ENCODE measurements around the gene AUTS2.
A peak's percentile ranks its signal among the peaks of the same experiment; 100 is the strongest.

The AUTS2 gene

DNA sequence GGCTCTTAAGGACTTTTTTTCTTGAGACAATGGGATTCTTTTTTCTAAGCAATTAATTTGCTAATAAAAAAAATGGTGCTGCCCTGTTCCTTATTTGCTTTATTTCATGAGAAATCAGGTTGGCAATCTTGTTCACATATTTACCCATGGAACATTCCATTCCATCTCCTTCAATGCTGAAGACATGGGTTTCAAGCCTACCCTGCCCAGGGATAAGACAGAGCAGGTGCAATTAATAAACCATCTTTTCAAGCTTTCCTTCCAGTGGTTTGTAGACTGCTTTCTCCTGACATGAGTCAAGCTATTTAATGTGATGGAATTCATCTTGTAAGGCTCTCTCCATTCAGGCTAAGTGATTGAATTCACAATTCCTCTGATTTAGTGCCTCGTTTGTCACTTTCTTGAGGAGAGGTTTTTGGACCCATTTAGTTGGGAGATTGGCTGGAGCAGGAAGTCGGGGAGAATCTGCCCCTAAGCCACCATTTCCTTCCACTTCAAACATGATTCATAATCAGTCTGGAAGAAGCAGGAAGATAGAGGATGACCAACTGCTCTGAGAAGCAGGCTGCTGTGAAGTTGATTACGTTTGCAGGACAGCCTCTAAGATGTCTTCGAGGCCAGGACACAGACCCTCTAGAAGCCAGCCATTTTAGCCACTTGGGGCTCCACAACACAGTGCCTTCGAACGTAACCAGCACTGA is 981.3 kb downstream of the AUTS2 start:
- Histone ChIP-seq H2AFZ (ENCODE audit: low read depth, low read length) (no peak overlapping the region), H3K27me3 (ENCODE audit: insufficient read depth, low read length) (no peaks in the 10 kb centered on the region), H3K4me1 (ENCODE audit: insufficient read depth, low read length) (peaks cover 50% of the 10 kb centered on the region), H3K36me3 (ENCODE audit: insufficient read depth, low read length) (no peaks in the 10 kb centered on the region), H3K9me3 (ENCODE audit: low read length) (no peaks in the 10 kb centered on the region), H3K4me3 (ENCODE audit: low read length) (no peak overlapping the region)

DNA sequence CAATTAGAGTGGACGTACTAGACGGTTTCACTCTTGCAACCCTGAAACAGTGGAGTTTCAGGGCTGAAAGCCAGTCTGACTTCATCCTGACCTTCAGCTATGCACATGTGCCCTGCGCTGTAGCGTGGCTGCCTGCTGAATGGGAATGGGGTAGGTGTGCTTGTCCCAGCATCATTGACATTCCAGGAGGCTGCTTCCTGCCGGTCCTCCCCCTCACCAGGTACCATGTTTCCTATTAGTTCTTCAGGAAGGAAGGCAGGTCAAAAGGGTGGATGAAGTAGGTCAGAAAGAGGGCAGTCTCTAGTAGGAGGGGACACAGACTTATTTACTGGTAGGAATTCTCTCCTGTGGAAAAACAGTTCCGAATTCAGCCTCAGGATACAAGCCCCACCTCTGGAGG is 981.9 kb downstream of the AUTS2 start:
- Histone ChIP-seq H3K27me3 (ENCODE audit: insufficient read depth, low read length) (no peaks in the 10 kb centered on the region), H2AFZ (ENCODE audit: low read depth, low read length) (no peak overlapping the region), H3K36me3 (ENCODE audit: insufficient read depth, low read length) (no peaks in the 10 kb centered on the region), H3K4me3 (ENCODE audit: low read length) (no peak overlapping the region), H3K9me3 (ENCODE audit: low read length) (no peaks in the 10 kb centered on the region), H3K4me1 (ENCODE audit: insufficient read depth, low read length) (peaks cover 50% of the 10 kb centered on the region)

DNA sequence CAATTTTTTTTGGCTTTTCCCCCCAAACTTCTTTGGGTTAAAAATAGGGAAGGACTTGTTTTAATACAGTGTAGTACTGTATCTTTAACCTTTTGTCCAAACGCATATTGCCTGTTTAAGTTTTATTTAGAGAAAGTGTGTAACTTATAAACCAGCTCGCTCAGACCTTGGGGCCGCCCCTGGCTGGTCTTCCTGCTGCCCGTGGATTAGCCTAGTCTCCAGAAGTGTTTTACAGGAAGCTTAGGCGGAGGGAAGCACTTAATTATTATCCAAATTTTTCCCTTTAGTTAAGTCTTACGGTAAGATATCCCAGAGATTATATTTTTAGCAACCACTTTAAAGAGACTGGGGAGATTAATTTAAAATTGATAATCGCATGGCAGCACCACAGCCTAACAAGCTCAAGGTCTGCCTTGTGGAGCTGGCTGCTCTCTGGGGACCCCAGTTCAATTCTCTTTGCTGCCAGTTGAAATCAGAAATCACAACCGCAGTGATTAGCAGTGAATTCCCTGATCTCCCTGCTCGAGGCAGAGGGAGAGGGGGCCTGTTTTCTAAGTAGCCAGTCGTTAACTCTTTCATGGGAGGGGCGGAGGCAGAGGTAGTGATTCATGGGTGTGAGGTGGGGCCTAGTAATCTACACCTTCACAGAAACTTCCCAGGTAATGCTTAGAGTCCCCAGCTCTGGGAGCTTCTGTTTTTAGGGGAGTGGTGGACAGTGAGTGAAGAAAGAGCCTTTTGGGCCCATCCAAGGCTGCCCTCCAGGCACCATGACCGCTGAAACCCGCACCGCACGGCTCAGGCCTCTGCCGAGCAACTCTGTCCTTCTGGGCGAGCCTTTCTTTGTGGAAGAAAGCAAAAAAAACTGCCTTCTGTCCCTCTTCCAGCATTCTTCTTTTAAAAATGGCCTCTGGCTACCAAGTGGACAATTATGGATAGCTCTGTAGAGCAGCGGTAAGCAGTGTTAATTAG is 984.9 kb downstream of the AUTS2 start:
- no peaks in the 10 kb centered on the region for H3K36me3 ChIP-seq (ENCODE audit: insufficient read depth, low read length)
- H2AFZ ChIP-seq (ENCODE audit: low read depth, low read length) = no peak overlapping the region
- H3K4me3 ChIP-seq (ENCODE audit: low read length) = no peak overlapping the region
- H3K9me3 ChIP-seq (ENCODE audit: low read length) = no peaks in the 10 kb centered on the region
- H3K4me1 ChIP-seq (ENCODE audit: insufficient read depth, low read length) = peaks cover 56% of the 10 kb centered on the region
- H3K27me3 ChIP-seq (ENCODE audit: insufficient read depth, low read length) = no peaks in the 10 kb centered on the region

DNA sequence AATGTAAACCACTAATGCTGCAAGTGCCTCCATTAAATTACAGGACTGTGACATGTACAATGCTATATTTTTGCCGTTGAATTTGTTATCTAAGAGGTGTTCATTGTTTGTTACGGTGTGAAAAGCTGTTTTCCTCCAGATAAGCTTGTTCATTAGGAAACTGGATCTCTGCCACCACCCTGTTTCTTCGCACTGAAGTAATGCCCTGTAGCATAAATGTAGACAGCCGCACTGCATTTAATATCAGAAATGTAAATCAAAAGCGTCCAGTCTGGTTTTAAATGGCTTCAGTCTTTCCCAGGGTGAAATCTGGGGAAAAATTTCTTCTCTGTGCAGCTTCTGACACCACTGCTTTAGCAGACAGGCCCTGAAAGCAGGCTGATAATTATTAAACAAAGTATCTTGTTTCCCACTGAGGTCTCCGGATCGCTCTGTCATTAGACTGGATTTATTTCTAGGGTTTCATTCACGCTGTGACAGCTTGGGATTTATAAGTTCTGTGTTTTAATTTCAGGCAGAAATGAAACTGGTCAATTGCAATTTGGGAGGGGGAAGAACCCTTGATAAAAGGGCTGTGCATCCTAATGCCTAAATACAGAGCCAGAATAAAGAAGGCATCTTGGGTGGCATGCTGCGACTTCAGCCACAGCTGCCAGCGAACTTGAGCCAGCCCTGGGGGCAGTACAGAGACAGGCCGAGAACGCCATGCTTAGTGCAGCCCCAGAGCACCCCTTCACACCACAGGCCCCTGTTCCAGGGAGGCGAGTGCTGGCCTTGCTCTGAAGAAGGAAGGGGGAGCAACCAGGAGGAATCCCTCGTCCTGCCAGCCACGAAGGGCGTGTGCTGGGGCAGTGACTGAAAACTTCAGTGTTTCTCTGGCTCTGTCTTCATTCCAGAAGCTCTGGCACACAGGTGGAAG is 985.9 kb downstream of the AUTS2 start:
- H3K36me3 ChIP-seq (ENCODE audit: insufficient read depth, low read length) = no peaks in the 10 kb centered on the region
- peaks cover 65% of the 10 kb centered on the region for H3K4me1 ChIP-seq (ENCODE audit: insufficient read depth, low read length)
- H3K4me3 ChIP-seq (ENCODE audit: low read length) = no peak overlapping the region
- H3K27me3 ChIP-seq (ENCODE audit: insufficient read depth, low read length) = no peaks in the 10 kb centered on the region
- H2AFZ ChIP-seq (ENCODE audit: low read depth, low read length) = no peak overlapping the region
- H3K9me3 ChIP-seq (ENCODE audit: low read length) = no peaks in the 10 kb centered on the region

DNA sequence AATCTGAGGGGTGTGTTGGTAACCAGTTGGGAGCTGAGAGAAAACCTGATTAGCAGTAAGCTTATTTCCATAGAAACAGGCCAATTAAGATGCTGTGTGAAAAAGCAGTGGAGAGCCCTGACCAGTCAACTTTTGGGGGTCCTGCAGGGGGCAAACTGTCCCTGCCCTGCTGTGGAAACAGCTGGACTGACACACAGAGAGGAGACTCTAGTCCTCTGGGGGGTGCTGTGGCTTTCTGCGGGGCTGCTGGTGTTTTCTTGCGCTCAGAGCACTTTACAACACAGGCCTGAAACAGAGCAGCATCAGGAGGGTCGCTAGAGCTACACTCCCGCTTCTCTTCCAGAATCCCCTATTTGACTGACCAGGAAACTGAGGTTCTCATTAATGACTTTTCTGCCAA is 986.8 kb downstream of the AUTS2 start:
- Histone ChIP-seq H3K9me3 (ENCODE audit: low read length) (no peaks in the 10 kb centered on the region), H2AFZ (ENCODE audit: low read depth, low read length) (no peak overlapping the region), H3K4me1 (ENCODE audit: insufficient read depth, low read length) (peaks cover 66% of the 10 kb centered on the region), H3K4me3 (ENCODE audit: low read length) (no peak overlapping the region), H3K27me3 (ENCODE audit: insufficient read depth, low read length) (no peaks in the 10 kb centered on the region), H3K36me3 (ENCODE audit: insufficient read depth, low read length) (no peaks in the 10 kb centered on the region)

DNA sequence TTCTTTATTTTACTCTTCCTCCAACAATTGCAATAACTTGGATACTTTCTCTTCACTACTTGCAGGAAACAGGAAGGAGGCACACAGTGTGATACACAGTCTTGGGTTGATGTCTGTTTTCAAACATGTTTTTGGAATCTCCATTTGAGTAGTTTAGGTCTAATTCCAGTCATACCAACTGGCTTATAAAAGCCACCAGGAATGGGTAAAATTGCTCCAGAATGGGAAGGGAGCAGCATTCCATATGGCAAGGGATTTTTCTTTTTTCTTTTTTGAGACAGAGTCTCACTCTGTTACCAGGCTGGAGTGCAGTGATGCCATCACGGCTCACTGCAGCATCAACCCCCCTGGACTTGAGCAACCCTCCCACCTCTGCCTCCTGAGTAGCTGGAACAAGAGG is 988.5 kb downstream of the AUTS2 start:
- no peak overlapping the region for H3K4me3 ChIP-seq (ENCODE audit: low read length)
- H3K4me1 ChIP-seq (ENCODE audit: insufficient read depth, low read length) = peaks cover 70% of the 10 kb centered on the region
- H3K9me3 ChIP-seq (ENCODE audit: low read length) = no peaks in the 10 kb centered on the region
- H2AFZ ChIP-seq (ENCODE audit: low read depth, low read length) = no peak overlapping the region
- no peaks in the 10 kb centered on the region for H3K27me3 ChIP-seq (ENCODE audit: insufficient read depth, low read length)
- H3K36me3 ChIP-seq (ENCODE audit: insufficient read depth, low read length) = no peaks in the 10 kb centered on the region

DNA sequence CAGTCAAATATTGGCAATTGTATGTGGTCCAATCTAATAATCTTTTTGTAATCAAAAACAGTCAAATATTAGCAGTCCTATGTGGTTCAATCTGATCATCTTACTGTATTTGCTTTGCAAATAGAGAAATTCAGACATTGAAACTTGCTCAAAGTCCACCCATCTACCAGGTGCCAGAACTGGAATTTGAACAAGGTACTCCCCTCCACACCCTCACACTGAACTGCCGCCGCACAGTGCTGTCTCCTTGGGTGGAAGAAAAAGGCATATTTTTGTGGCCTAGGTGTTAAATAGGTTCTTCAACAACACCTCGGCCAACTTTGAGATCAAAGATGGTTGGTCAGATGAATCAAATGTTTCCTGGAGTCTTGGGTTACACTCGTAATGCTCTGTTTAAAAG is 989.5 kb downstream of the AUTS2 start:
- Histone ChIP-seq H3K4me1 (ENCODE audit: insufficient read depth, low read length) (peaks cover 63% of the 10 kb centered on the region), H3K36me3 (ENCODE audit: insufficient read depth, low read length) (no peaks in the 10 kb centered on the region), H3K9me3 (ENCODE audit: low read length) (no peaks in the 10 kb centered on the region), H3K27me3 (ENCODE audit: insufficient read depth, low read length) (no peaks in the 10 kb centered on the region), H2AFZ (ENCODE audit: low read depth, low read length) (no peak overlapping the region), H3K4me3 (ENCODE audit: low read length) (no peak overlapping the region)

DNA sequence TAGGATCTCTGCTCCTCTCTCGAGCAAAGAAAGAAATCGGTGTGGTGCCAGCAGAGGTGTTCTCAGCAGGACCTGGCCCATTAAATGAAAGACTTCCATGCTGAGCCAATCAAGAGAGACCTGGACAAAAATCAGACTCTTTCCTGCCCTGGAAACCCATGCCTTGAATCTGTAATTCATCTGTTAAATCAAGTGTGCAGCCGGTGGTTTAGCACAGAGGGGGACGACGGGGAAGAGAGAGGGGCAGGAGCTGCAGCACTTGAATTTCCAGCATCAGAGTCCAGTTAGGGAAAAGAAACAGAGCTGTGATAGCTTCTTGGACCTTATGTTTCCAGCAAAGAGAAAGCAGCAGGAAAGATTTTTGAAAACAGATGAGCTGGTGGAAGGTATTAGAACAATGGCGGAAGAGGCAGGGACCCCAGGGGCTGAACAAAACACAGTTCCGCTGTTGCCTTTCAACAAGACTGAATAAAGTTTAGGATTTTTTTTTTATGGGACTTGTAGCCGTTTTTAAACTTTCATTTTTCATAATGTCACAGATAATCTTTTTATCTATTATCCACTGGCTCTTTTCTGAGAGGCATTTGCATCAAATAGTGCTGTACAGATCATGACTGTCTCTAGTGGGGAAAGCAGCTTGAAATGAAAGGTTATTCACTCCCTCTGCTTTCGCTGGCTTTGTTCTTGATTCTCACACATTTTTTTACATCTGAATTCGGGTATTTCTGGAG is 990.1 kb downstream of the AUTS2 start:
- Histone ChIP-seq H2AFZ (ENCODE audit: low read depth, low read length) (no peak overlapping the region), H3K4me1 (ENCODE audit: insufficient read depth, low read length) (peaks cover 58% of the 10 kb centered on the region), H3K4me3 (ENCODE audit: low read length) (peak overlapping the region; percentile 48), H3K9me3 (ENCODE audit: low read length) (no peaks in the 10 kb centered on the region), H3K27me3 (ENCODE audit: insufficient read depth, low read length) (no peaks in the 10 kb centered on the region), H3K36me3 (ENCODE audit: insufficient read depth, low read length) (no peaks in the 10 kb centered on the region)

DNA sequence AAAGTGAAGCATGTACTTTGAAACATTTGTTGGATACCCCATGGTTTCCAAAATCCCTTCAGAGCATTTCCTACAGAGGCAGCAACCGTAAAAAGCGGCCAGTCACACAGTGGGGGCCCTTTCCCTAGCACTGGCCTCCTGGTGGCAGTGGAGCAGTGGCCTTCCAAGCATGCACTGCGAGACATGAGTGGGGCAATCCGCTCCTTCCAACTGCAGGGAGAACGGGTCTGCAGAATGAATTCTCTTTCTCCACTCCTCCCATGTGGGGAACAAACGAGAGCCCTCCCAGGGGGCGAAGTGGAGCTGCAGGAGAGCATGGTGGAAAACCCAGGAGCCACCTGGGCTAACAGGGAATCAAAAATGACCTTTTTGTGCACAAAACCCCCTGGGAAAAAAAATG is 990.7 kb downstream of the AUTS2 start:
- Histone ChIP-seq H3K27me3 (ENCODE audit: insufficient read depth, low read length) (no peaks in the 10 kb centered on the region), H3K4me1 (ENCODE audit: insufficient read depth, low read length) (peaks cover 58% of the 10 kb centered on the region), H3K36me3 (ENCODE audit: insufficient read depth, low read length) (no peaks in the 10 kb centered on the region), H2AFZ (ENCODE audit: low read depth, low read length) (no peak overlapping the region), H3K4me3 (ENCODE audit: low read length) (peak overlapping the region; percentile 48), H3K9me3 (ENCODE audit: low read length) (no peaks in the 10 kb centered on the region)

DNA sequence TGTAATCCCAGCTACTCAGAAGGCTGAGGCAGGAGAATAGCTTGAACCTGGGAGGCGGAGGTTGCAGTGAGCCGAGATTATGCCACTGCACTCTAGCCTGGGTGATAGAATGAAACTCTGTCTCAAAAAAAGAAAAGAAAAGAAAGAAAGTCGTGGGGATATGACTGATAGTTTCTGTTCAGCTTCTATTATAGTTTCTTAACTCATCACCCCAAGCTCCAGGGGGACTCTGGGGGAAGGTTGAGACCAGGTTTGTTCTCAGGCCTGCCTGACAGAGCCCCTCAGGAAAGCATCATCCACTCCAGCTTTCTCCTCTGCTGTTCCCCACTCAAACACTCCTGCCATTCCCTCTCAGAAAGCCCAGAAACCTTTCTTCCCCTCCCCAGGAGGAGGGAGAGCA is 991.3 kb downstream of the AUTS2 start:
- Histone ChIP-seq H3K27me3 (ENCODE audit: insufficient read depth, low read length) (no peaks in the 10 kb centered on the region), H3K4me3 (ENCODE audit: low read length) (no peak overlapping the region), H3K9me3 (ENCODE audit: low read length) (no peaks in the 10 kb centered on the region), H2AFZ (ENCODE audit: low read depth, low read length) (no peak overlapping the region), H3K36me3 (ENCODE audit: insufficient read depth, low read length) (no peaks in the 10 kb centered on the region), H3K4me1 (ENCODE audit: insufficient read depth, low read length) (peaks cover 58% of the 10 kb centered on the region)

DNA sequence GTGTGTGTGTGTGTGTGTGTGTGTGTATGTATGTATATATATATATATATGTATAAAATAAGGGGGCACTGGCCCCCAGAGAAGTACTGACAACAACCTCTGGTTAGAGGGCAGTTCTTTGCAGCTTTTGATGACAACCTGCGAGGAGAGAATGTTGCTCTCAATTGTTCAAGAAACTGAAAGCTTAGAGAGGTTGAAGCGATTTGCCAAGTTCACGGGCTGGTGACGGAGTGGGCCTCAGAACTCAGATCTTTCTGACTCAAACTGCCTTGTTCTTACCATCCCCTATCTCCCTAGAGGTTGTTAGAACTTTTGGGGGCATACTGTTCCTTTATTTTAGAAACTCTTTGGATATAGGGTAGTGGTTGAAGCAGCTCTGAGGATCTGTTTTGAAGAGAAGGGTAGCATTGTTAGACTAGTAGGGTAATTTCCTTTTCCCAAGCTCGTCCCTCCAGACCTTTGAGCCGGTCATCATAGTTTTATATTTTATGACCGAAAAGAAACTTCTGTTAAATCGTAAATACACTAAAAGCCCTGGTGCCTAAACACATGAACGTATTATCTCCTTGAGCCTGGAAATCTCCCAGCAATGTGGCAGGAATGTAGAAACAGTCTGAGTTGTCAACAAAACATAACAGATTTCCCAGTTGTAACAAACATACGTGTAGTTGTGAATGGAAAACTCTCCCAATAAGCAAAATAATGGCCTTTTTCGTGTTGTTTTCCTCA is 992.0 kb downstream of the AUTS2 start:
- H3K36me3 ChIP-seq (ENCODE audit: insufficient read depth, low read length) = no peaks in the 10 kb centered on the region
- H3K9me3 ChIP-seq (ENCODE audit: low read length) = no peaks in the 10 kb centered on the region
- H3K4me1 ChIP-seq (ENCODE audit: insufficient read depth, low read length) = peaks cover 55% of the 10 kb centered on the region
- no peak overlapping the region for H2AFZ ChIP-seq (ENCODE audit: low read depth, low read length)
- no peak overlapping the region for H3K4me3 ChIP-seq (ENCODE audit: low read length)
- H3K27me3 ChIP-seq (ENCODE audit: insufficient read depth, low read length) = no peaks in the 10 kb centered on the region

DNA sequence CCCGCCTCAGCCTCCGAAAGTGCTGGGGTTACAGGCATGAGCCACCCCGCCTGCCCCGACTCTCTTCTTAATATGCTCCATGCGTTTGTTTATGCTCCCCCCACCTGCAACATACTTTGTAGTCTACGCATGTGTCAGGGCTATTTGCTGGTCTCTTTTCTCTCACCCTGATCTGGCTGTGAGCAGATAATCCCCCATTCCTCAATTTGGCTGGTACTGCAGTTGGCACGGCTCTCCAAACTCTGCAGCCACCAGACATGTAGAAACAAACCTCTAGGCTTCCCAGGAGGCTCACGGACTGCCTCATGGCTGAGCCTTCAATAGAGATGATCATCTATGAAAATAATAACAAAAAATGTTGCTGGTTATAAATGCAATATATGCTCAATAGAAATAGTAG is 993.4 kb downstream of the AUTS2 start:
- Histone ChIP-seq H3K4me3 (ENCODE audit: low read length) (no peak overlapping the region), H3K4me1 (ENCODE audit: insufficient read depth, low read length) (peaks cover 56% of the 10 kb centered on the region)

More for the DNA sequence above, 993.4 kb downstream of the AUTS2 start:
- no peaks in the 10 kb centered on the region for H3K27me3 ChIP-seq (ENCODE audit: insufficient read depth, low read length)
- no peaks in the 10 kb centered on the region for H3K36me3 ChIP-seq (ENCODE audit: insufficient read depth, low read length)
- H2AFZ ChIP-seq (ENCODE audit: low read depth, low read length) = no peak overlapping the region
- no peaks in the 10 kb centered on the region for H3K9me3 ChIP-seq (ENCODE audit: low read length)

All from neuron (in vitro differentiated cells).